HG03571 (cell line): ENCODE results near the gene IRX5.

Source experiments
- ATAC-seq: cut with Tn5 transposase; IDR thresholded peaks from one replicate; pipeline ENCODE4 v1.9.1; 2021; ENCODE audit not compliant: unreplicated experiment

The IRX5 gene

DNA sequence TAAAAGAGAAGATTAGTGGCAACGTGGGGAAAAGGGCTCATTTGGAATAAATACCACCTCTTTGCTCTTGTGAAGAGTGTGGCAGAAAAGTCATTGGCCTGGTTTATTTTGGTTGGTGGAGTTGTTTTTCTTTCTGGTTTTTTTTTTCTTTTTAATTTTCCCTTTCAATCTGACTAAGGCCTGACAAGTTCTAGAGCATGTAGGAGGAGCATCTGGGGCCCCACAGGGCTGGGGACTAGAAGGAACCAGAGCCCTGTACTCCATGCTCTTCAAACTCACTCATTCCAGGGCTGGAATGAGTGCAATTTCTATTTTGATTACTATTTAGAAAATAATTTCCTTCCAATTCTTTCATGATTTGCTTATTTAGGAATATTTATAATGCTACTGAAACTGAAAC lies 13.3 kb downstream of the IRX5 start:
- ATAC-seq, result no peak

DNA sequence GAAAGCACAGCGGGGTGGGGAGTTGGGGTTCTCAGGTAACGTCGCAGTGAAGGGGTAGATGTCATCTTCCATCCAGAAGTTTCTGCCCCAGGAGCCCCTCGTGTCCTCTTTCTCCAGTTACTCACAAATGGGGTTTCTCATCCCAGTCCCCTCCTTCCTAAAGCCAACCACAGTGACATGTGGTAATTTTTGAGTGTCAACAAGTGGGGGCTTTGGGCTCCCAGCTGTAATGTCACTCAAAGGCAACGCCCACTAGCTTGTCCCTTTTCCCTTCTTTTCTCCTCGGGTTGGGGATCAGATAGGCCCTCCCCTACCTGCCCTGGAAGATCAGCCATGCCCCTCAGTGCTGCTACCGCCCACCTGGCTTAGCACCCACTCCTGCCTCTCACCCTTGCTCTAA lies 14.4 kb downstream of the IRX5 start:
- no peak for ATAC-seq

DNA sequence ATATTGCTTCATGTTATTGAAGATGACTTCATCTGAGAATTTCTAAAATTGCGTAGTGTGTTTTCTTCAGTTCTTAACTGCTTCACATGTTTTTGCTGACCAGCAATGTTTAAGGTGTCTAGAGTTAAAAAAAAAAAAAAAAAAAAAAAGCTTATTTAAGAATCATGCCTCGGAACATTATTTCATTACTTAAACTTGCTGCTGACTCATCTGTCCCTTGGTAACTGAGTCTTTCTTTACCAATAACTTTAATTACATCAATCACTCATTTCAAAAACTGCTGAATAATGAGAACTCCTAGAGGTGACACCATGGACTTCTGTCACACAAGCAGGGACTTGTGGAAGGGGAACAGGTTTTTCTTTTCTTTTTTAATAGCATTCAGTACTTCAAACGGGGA lies 16.2 kb downstream of the IRX5 start:
- ATAC-seq, result no peak

DNA sequence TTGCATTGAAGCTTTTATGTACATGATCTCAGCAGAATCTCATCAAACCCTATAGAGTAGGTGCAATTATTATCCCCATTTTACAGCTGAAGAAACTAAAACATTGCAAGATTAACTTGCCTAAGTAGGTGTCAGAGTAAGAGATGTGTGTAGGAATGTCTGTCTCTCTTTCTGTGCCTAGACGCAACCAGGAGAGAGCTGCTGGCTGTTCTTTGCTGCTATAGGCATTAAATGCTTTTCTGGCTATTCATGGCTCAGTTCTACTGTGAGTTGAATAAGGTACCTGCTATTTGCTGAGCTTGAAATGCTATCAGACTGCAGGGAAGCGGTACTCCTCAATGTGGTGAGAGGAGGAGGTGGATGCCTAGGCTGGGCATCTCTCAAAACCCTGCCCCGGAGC lies 17.0 kb downstream of the IRX5 start:
- ATAC-seq, result no peak

DNA sequence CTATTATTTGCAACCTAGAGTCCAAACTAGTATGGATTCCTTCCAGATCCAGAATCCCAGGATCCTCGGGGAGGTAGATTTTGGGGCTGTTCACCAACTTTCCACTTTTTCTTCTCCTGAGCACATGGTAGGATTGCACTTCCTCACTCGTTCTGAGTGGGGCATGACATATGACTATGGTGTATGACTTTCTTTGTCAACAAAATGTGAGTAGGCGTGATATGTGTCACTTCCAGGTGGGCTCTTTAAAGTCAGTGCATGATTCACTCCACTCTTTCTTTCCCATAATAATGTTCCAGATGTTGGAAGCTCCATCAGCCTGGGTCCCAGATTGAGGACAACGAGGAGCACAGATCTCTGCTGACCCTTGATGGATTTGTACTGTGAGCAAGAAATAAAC lies 21.5 kb downstream of the IRX5 start:
- no peak for ATAC-seq

DNA sequence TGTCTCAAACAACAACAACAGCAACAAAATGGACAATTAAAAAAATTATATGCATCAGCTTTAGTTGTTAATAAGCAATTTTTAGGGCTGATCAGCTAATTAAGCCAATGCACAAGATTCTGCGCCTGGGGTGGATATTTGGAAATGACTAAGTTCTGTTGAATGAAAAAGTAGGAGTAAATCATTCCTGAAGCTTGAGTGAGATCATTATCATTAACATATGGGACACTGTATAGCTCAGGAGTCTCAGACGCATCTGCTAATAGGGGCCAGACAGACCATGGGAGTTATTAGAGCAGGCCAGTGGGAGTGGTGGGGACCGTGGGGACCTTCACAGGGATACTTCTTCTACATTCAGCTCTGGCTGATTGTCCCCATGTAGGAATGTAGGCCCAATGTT lies 22.8 kb downstream of the IRX5 start:
- no peak for ATAC-seq

DNA sequence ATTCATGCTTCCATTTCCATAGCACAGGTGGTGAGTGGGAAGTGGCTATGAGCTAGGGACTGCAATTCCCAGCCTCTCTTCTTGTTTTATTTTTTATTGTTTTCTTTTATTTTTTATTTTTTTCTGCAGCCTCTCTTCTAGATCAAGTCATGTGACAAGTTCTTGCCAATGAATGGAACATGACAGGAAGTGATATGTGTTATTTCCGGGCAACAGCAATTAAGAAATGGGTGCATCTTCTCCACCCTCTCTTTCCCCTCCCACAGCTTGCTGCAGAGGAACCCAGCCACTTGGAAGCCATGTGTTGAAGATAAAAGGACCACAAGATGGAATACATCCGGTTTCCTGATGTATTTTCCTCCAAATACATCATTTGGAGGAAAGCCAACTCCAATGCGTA lies 23.6 kb downstream of the IRX5 start:
- no peak for ATAC-seq

DNA sequence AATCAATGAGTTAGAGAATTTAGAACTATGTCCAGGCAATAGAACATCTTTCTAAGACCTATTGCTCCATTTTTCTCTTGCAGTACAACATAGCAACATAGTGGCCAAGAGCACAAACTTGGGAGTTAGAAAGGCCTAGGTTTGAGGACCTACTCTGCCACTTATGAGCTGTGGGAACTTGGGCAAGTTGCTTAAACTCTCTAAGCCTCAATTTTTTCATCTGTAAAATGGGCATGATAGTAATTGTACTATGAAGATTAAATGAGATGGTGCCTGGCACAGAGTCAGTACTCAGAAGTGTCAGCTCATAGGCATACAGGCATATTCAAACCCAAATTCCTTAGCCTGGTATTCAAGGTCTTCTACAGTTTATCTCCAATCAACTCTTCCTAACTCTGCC lies 25.1 kb downstream of the IRX5 start:
- ATAC-seq, result no peak

DNA sequence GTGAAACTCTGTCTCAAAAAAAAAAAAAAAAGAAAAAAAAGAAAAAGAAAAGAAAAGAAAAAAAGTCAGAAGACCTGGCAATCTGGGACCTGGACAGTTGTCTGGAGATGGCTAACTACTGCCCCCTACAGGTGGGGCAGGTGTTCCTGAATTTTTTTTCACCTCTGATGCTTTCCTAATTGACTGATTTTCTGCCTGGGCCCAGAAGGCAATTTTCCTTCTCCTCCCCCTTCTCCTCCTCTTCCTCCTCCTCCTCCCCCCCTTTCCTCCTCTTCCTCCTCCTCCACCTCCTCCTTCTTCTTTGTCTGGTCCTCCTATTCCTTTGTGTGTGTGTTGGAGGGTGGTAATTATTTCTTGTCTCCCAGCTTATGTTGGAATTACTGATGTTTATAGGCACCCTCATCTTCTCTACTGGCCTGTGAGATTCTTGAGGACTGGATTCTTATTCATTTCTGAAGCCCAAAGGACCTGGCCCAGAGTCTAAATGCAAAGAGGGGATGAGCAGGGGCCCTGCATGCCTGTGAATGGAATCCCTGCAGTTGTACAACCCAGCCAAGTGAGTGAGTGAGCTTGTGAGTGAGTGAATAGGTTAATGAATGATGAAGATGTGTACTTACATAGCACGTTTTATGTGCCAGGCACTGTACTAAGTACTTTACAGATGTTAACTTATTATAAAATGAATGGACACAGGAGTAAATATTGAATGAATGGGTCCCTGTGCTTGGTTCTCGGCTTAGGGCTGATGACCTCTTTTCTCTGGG lies 26.9 kb downstream of the IRX5 start:
- ATAC-seq, result no peak

DNA sequence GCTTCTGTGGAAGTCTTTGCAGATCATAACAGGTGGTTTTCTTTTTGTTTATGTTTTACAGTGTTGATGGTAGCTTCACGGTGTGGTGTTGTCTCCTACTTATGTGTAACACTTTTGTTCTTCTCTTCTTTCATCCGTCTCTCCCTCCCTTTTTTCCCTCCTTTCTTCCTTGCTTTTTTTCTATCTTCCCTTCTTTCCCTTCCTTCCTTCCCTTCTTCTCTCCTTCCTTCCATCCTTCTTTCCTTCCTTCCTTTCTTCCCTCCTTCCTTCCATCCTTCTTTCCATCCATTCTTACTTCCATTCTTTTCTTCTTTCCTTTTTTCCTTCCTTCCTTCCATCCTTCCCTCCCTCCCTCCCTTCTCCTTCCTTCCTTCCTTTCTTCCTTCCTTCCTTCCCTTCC lies 31.4 kb downstream of the IRX5 start:
- ATAC-seq, result no peak

DNA sequence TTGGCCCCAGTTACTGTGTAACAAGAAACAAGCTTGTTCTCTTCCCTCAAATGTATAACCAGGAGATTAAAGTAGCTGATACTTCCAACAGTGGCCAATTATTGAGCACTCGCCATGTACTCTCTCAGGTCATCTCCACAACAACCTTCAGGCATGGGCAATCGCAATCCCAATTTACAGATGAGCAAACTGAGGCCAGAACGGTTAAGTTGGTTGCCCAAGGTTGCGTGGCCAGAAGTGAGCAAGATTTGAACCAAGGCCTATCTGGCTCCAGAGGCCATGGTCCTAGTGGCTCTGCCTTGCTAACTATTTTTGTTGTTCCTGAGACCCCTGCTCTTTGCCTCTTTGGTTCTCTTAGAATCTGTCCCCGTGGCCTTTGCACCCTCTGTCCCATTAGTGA lies 33.6 kb downstream of the IRX5 start:
- ATAC-seq, result no peak

DNA sequence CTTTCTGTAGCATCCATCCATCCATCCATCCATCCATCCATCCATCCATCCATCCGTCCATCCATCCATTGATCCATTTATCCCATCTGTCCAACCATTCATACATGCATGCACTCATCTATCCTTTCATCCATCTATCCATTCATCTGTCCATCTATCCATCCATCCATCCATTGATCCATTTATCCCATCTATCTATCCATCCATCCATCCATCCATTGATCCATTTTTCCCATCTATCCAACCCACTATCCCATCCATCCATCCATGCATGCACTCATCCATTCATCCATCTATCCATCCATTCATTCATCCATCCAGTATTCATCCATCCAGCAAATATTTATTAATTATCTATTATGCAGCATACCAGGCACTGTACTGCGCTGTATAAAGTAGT lies 34.8 kb downstream of the IRX5 start:
- no peak for ATAC-seq

DNA sequence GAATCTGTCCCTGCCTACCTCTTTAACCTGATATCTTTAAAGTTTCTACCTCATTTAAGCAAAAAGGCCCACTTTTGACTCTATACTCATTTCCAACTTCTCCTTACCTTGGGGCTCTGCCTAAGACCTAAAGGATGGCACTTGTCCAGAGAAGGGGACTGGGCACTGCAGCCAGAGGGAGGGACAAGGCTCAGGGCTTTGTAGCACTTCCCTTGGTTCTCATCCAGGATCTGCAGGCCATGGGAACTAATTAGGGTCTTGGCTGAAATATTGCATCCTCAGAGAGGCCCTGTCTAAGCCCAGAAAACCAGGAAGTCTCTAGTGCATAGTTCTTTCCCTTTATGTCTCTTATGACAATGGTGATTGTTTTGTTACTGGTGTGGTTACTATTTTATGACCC lies 37.3 kb downstream of the IRX5 start:
- ATAC-seq, result no peak

DNA sequence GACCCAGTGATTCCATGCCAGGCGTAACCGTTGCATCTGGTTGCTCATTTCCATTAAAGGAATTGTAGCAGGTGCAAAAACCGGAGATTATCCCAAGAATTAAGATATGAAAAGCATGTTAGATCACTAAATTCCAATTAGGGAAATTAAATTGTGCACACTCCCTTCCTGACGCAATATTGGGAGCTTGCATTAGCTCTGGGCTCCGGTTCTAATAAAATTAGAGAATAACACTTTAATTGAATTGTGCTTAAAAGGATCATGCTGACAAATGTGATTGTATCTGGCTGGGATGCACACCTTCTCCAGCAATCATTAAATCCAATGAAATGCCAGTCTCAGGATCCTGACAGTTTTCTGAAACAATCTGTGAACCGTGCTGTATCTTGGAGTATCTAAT lies 38.1 kb downstream of the IRX5 start:
- ATAC-seq, result no peak

DNA sequence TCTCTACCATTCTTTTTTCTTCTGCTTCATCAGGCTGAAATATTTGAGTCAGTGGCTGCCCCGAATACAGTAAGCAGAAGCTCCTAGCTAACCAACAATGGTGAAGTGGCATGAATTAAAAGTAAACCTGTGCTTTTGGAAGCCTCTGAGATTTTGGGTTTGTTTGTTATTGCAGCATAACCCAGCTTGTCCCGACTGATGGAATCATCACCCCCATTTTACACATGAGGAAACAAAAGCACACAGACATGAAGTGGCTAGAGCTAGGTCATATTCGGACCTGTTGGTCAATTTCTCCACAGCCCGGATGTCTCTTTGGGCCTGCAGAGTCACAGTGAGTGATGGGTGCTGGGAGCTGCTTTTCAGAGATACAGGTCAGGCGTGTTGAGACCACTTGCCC lies 39.4 kb downstream of the IRX5 start:
- ATAC-seq, result no peak

DNA sequence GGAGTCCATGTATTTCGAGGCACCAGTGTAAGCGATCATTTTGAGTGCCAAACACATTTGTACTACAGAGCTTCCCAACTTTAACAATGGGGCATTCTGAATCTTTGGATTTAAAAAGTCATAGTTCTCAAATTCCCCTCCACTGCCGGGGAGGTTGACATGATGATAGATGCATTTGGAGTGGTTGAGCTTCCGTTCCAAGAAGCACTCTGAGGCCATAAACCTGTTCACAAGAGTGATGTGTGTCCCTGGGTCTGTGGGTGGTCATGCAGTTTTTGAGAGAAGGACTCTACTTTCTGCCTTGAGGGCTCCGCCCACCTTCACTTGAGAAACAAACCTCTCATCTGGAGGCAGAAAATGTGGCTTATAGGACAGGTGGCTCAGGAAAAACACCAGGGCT lies 43.7 kb downstream of the IRX5 start:
- no peak for ATAC-seq

DNA sequence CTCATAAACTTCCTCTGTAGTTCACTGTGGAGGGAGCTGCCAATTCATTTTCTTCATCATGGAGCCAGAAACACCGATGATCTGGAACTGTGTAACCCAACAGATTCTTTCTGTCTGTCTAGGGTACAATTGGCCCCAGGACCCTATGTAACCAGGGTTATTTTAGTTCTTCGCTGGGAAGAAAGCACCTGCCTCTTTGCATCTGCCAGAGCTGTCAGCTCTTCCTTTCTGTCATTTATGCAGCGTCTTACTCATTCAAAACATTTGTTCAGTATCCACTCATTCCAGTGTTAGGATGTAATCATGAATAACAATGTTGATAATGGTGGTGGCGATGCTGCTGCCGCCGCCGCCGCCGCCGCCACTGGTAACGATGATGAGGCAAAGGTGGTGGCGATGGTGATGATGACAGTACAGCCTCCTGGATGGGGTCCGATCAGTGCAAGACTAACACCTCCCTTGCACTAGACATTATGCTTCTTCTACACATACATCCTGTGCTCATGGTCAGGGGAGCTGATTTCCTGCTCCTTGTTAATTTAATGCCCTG lies 46.1 kb downstream of the IRX5 start:
- no peak for ATAC-seq

DNA sequence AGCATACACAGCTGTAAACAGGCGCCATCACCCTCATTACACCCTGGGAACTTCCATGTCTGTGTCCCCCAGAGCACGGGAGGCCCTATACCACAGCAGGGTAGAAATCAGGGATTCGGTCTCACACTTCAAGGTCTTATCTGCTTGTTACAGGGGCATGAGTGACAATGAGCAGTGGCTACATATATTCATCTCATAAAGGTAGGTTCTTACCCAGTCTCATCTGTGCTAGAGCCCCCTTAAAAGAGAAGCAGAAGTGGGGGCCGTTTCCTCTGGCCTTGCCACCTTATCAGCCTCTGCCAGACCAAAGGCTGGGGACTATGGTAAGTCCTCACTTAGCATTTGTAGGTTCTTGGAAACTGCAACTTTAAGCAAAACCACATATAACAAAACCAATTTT lies 46.5 kb downstream of the IRX5 start:
- no peak for ATAC-seq

DNA sequence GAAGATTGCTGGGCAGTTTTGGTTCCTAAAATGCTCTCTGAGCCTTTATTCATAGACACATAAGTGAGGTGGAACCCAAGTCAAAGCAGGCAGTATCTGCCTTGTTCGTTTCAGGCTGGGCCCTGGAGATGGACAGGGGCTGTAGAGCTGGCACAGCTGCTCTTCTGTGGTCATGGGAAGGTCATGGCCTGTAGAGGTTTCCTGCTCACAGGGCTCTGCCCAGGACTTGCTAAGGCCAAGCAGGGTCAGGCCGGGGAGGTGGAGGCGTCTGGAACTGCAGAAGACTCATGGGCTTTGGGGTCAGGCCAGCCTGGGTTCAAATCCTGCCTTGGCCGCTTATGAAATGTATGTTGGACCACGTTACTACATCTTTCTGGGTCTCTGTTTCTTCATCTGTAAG lies 50.2 kb downstream of the IRX5 start:
- no peak for ATAC-seq
